HCT116 (cell line): ENCODE data around the gene RPS27. TPM values are rescaled to one million over a fixed set of nuclear protein-coding genes. Genes with fewer than 3 reads are reported as not detected.

Experiments
- ATAC-seq: fragments of 200-7000 bp; cut with Tn5 transposase; 2 replicates; pipeline ENCODE4 v1.9.1; 2020; ENCODE audit warnings: mild to moderate bottlenecking, moderate library complexity
- BruUV-seq: library from RNA; stranded (reverse); fragments of 400-500 nt; replicated peaks from 2 replicates; lab custom pipeline; 2021; lab: Mats Ljungman, UMichigan
- CTCF ChIA-PET: fragments of 300-600 bp; sonication (Branson Sonifier 250); formaldehyde crosslinking; loops from one replicate; lab custom pipeline; 2021; ENCODE audit warnings: antibody characterized with exemption; lab: Charles Lee
- POLR2A ChIA-PET: fragments of 300-600, 350-600 bp; sonication (Branson Sonifier 250); formaldehyde crosslinking; loops from one replicate; lab custom pipeline; 2021; ENCODE audit warnings: antibody characterized with exemption; lab: Charles Lee
- RAD21 ChIA-PET, 2 experiments: fragments of 300-600 bp; sonication (Branson Sonifier 250); formaldehyde crosslinking; loops; one replicate each; lab custom pipeline; 2023; ENCODE audit warnings: low total read pairs in 2 of 2; ENCODE audit not compliant: uncharacterized antibody in 2 of 2, unreplicated experiment in 2 of 2, low non-redundant PET in 1 of 2; lab: Charles Lee
- DNase-seq: peaks from one replicate; pipeline ENCODE4 v3.0.0-alpha.2; 2010; ENCODE audit warnings: low read depth, low spot score
- H2AFZ ChIP-seq: fragments of 200-600 bp; shearing (Covaris generic), sonication (generic); 2 replicates; pipeline ENCODE4 v1.6.1; 2017; ENCODE audit warnings: low read depth, mixed run types, mixed read lengths, antibody characterized with exemption, low read length; ENCODE audit not compliant: poor library complexity, severe bottlenecking
- H3K27ac ChIP-seq: 2 replicates; pipeline ENCODE4 v1.5.1; 2012; ENCODE audit warnings: low read depth, low read length
- H3K27me3 ChIP-seq: fragments of 200-600 bp; sonication (generic); 2 replicates; pipeline ENCODE4 v1.6.1; 2016; ENCODE audit warnings: mixed run types, low read length, mixed read lengths; ENCODE audit not compliant: insufficient read depth
- H3K36me3 ChIP-seq, 2 experiments: fragments of 200-500 bp in 1 of 2; fragments of 200-600 bp in 1 of 2; sonication (Bioruptor generic) in 1 of 2; sonication (generic) in 1 of 2; 2 replicates each; pipeline versions ENCODE4 v1.5.1 to v1.6.1; 2014 to 2016; ENCODE audit warnings: low read length in 2 of 2, inconsistent platforms in 1 of 2, mixed read lengths in 1 of 2, mixed run types in 1 of 2; ENCODE audit not compliant: insufficient read depth in 2 of 2, control insufficient read depth in 1 of 2
- H3K4me1 ChIP-seq, 2 experiments: fragments of 200-600 bp in 1 of 2; sonication (generic) in 1 of 2; 2 replicates each; pipeline versions ENCODE4 v1.5.1 to v1.6.1; 2012 to 2017; ENCODE audit warnings: low read length in 2 of 2, inconsistent platforms in 1 of 2, mild to moderate bottlenecking in 1 of 2, mixed read lengths in 1 of 2, mixed run types in 1 of 2, moderate library complexity in 1 of 2; ENCODE audit not compliant: insufficient read depth in 2 of 2, control insufficient read depth in 1 of 2
- H3K4me2 ChIP-seq: fragments of 200-600 bp; sonication (generic); 2 replicates; pipeline ENCODE4 v1.6.1; 2017; ENCODE audit warnings: mixed run types, low read length, mixed read lengths
- H3K4me3 ChIP-seq, 2 experiments: fragments of 200-600 bp in 1 of 2; sonication (generic) in 1 of 2; replicated peaks in 1 of 2; 2 replicates each; pipeline ENCODE4 v1.5.1; 2011 to 2016; ENCODE audit warnings: low read length in 2 of 2, control low read depth in 1 of 2, low read depth in 1 of 2, mild to moderate bottlenecking in 1 of 2, mixed read lengths in 1 of 2, mixed run types in 1 of 2
- H3K79me2 ChIP-seq: fragments of 200-600 bp; sonication (generic); 2 replicates; pipeline ENCODE4 v1.6.1; 2017; ENCODE audit warnings: mild to moderate bottlenecking, mixed run types, low read length, moderate library complexity, mixed read lengths; ENCODE audit not compliant: insufficient read depth
- H3K9ac ChIP-seq: fragments of 200-600 bp; sonication (generic); 2 replicates; pipeline ENCODE4 v1.6.1; 2016; ENCODE audit warnings: low read length, mixed read lengths
- H3K9me2 ChIP-seq: fragments of 200-600 bp; sonication (generic), shearing (Covaris generic); 2 replicates; pipeline ENCODE4 v1.6.1; 2017; ENCODE audit warnings: mixed run types, mild to moderate bottlenecking, moderate library complexity; ENCODE audit not compliant: insufficient read depth
- H3K9me3 ChIP-seq, 2 experiments: fragments of 200-500 bp in 1 of 2; fragments of 200-600 bp in 1 of 2; sonication (Bioruptor generic) in 1 of 2; sonication (generic) in 1 of 2; 2 replicates each; pipeline ENCODE4 v1.6.1; 2014 to 2017; ENCODE audit warnings: low read length in 2 of 2, mixed read lengths in 2 of 2, inconsistent platforms in 1 of 2, low read depth in 1 of 2, mild to moderate bottlenecking in 1 of 2, mixed run types in 1 of 2, moderate library complexity in 1 of 2; ENCODE audit not compliant: control insufficient read depth in 1 of 2, insufficient read depth in 1 of 2
- H4K20me1 ChIP-seq: fragments of 200-600 bp; sonication (generic), shearing (Covaris generic); 2 replicates; pipeline ENCODE4 v1.6.1; 2017; ENCODE audit warnings: mixed run types, mild to moderate bottlenecking, moderate library complexity; ENCODE audit not compliant: insufficient read depth
- FOSL1 ChIP-seq: IDR thresholded peaks from 2 replicates; pipeline ENCODE4 v1.6.1; 2012; ENCODE audit warnings: low read depth
- POLR2AphosphoS5 ChIP-seq: IDR thresholded peaks from 2 replicates; pipeline ENCODE4 v1.6.1; 2011; ENCODE audit warnings: mild to moderate bottlenecking, low read depth, low read length, moderate library complexity
- RAD21 ChIP-seq: IDR thresholded peaks from 2 replicates; pipeline ENCODE4 v1.6.1; 2012; ENCODE audit warnings: low read depth, mild to moderate bottlenecking
- SP1 ChIP-seq: IDR thresholded peaks from 2 replicates; pipeline ENCODE4 v1.6.1; 2012; ENCODE audit warnings: low read depth
- ZFX ChIP-seq: fragments of 450-650 bp; IDR thresholded peaks from 2 replicates; pipeline ENCODE4 v1.6.1; 2017
- intact Hi-C: fragments of 100-400 bp; cut with micrococcal nuclease; formaldehyde crosslinking; loops from 2 replicates; pipeline ENCODE4 v1.10.0; 2022
- total RNA-seq: library from RNA; stranded (reverse); gene quantifications from one replicate; pipeline ENCODE4 v1.2.1, GENCODE V29; 2021; ENCODE audit not compliant: unreplicated experiment
- TF ChIP-seq, protein P1 (sequence below): IDR thresholded peaks from 2 replicates; pipeline ENCODE4 v1.6.1; 2012; ENCODE audit warnings: low read depth
- TF ChIP-seq, protein P2 (sequence below), 3 experiments: fragments of 200-600 bp in 1 of 3; sonication (generic) in 1 of 3; IDR thresholded peaks in 2 of 3; conservative IDR thresholded peaks in 1 of 3; 2 replicates each; pipeline ENCODE4 v1.5.1; 2012 to 2017; ENCODE audit warnings: low read depth in 2 of 3, low read length in 2 of 3, antibody characterized with exemption in 1 of 3, borderline replicate concordance in 1 of 3, control low read depth in 1 of 3, mild to moderate bottlenecking in 1 of 3, mixed read lengths in 1 of 3, mixed run types in 1 of 3, moderate library complexity in 1 of 3; ENCODE audit not compliant: insufficient read depth in 1 of 3

RPS27 gene
- total RNA-seq, 1 experiment from 2014 or later: 1,905 TPM

DNA sequence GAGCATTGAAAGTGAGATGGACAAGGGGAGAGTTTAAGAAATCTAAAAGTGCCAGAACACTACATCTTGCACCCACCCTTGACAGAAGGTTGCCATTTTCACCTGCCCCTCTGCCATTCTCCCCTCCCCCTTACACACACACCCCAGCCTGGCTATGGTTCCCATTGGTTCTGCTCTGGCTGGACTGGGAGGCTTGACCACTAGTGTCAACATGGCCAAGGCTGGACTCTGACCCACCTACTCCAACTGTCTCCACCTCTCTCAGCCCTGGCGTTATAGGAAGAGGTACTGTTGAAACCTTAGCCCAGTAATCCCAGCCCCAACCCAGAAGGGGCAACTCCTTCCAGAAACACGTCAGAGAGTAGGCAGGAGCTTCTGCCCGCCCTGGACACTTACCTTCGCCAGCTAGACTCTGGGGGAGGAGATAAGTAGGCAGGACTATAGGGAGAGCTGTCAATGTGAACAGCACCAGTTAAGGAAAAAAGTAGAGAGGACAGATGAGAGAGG, 36.6 kb upstream of the RPS27 start:
- H3K4me1 ChIP-seq: peaks cover 1 to 14% of the 10 kb centered on the region in 2 experiments; a peak in 2 of 4 replicates
- BruUV-seq: no TSS peak
- no peak overlapping the region for H3K4me3 ChIP-seq
- no peaks in the 10 kb centered on the region for H3K9me3 ChIP-seq
- ChIA-PET CTCF (no interaction called here), RAD21 (no interaction called here), POLR2A (no interaction called here)
- H3K27me3 ChIP-seq: no peaks in the 10 kb centered on the region
- intact Hi-C loops: no loop called here
- H3K9ac ChIP-seq: no peak overlapping the region
- H4K20me1 ChIP-seq: no peaks in the 10 kb centered on the region
- H2AFZ ChIP-seq: no peak overlapping the region
- no peak for DNase-seq
- no peak overlapping the region for H3K4me2 ChIP-seq
- H3K79me2 ChIP-seq: peaks cover 49% of the 10 kb centered on the region
- TF ChIP-seq, protein P1, sequence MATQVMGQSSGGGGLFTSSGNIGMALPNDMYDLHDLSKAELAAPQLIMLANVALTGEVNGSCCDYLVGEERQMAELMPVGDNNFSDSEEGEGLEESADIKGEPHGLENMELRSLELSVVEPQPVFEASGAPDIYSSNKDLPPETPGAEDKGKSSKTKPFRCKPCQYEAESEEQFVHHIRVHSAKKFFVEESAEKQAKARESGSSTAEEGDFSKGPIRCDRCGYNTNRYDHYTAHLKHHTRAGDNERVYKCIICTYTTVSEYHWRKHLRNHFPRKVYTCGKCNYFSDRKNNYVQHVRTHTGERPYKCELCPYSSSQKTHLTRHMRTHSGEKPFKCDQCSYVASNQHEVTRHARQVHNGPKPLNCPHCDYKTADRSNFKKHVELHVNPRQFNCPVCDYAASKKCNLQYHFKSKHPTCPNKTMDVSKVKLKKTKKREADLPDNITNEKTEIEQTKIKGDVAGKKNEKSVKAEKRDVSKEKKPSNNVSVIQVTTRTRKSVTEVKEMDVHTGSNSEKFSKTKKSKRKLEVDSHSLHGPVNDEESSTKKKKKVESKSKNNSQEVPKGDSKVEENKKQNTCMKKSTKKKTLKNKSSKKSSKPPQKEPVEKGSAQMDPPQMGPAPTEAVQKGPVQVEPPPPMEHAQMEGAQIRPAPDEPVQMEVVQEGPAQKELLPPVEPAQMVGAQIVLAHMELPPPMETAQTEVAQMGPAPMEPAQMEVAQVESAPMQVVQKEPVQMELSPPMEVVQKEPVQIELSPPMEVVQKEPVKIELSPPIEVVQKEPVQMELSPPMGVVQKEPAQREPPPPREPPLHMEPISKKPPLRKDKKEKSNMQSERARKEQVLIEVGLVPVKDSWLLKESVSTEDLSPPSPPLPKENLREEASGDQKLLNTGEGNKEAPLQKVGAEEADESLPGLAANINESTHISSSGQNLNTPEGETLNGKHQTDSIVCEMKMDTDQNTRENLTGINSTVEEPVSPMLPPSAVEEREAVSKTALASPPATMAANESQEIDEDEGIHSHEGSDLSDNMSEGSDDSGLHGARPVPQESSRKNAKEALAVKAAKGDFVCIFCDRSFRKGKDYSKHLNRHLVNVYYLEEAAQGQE: no peak
- TF ChIP-seq ZFX: no peak
- TF ChIP-seq, protein P2, sequence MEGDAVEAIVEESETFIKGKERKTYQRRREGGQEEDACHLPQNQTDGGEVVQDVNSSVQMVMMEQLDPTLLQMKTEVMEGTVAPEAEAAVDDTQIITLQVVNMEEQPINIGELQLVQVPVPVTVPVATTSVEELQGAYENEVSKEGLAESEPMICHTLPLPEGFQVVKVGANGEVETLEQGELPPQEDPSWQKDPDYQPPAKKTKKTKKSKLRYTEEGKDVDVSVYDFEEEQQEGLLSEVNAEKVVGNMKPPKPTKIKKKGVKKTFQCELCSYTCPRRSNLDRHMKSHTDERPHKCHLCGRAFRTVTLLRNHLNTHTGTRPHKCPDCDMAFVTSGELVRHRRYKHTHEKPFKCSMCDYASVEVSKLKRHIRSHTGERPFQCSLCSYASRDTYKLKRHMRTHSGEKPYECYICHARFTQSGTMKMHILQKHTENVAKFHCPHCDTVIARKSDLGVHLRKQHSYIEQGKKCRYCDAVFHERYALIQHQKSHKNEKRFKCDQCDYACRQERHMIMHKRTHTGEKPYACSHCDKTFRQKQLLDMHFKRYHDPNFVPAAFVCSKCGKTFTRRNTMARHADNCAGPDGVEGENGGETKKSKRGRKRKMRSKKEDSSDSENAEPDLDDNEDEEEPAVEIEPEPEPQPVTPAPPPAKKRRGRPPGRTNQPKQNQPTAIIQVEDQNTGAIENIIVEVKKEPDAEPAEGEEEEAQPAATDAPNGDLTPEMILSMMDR (IDR thresholded peaks at IDR 0.05 in 2 of 3, conservative IDR thresholded peaks at IDR 0.05 in 1 of 3; ENCODE audit: borderline replicate concordance in 1 of 3, insufficient read depth in 1 of 3, low read depth in 2 of 3, low read length in 2 of 3): no peak
- no peak for TF ChIP-seq FOSL1
- no peak for TF ChIP-seq RAD21
- TF ChIP-seq POLR2AphosphoS5: no peak
- no peak for TF ChIP-seq SP1
- no peak for ATAC-seq
- H3K9me2 ChIP-seq: no peaks in the 10 kb centered on the region
- peaks cover 19 to 22% of the 10 kb centered on the region in 2 experiments; a peak in 3 of 4 replicates for H3K36me3 ChIP-seq
- H3K27ac ChIP-seq: no peak overlapping the region
